ENCODE measurements around the gene CRMP1.

- TF ChIP-seq JUN (CRISPR knock-in tag; IDR thresholded peaks at IDR 0.05) (no peak), ZNF671 (CRISPR knock-in tag; IDR thresholded peaks at IDR 0.05) (no peak)
- TF ChIP-seq, protein P1, sequence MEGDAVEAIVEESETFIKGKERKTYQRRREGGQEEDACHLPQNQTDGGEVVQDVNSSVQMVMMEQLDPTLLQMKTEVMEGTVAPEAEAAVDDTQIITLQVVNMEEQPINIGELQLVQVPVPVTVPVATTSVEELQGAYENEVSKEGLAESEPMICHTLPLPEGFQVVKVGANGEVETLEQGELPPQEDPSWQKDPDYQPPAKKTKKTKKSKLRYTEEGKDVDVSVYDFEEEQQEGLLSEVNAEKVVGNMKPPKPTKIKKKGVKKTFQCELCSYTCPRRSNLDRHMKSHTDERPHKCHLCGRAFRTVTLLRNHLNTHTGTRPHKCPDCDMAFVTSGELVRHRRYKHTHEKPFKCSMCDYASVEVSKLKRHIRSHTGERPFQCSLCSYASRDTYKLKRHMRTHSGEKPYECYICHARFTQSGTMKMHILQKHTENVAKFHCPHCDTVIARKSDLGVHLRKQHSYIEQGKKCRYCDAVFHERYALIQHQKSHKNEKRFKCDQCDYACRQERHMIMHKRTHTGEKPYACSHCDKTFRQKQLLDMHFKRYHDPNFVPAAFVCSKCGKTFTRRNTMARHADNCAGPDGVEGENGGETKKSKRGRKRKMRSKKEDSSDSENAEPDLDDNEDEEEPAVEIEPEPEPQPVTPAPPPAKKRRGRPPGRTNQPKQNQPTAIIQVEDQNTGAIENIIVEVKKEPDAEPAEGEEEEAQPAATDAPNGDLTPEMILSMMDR (IDR thresholded peaks at IDR 0.05), result no peak
Measured at GRCh38 chr4:5917672-5918071, 24.8 kb upstream of the CRMP1 start.

Data from WTC11 (cell line).